Loucy (cell line): ENCODE results near the gene PEF1.

ENCODE experiments used
- H2AFZ ChIP-seq: fragments of 200-600 bp; sonication (generic); 2 replicates; pipeline ENCODE4 v1.6.0; 2016; ENCODE audit warnings: antibody characterized with exemption, mild to moderate bottlenecking, low read length, moderate library complexity
- H3F3A ChIP-seq: fragments of 200-600 bp; 2 replicates; pipeline ENCODE4 v1.6.0; 2016; ENCODE audit warnings: antibody characterized with exemption, low read depth, mild to moderate bottlenecking
- H3K27me3 ChIP-seq: fragments of 200-600 bp; sonication (generic); 2 replicates; pipeline ENCODE4 v1.6.1; 2014; ENCODE audit warnings: low read length, mild to moderate bottlenecking; ENCODE audit not compliant: insufficient read depth, poor library complexity, severe bottlenecking
- H3K36me3 ChIP-seq: fragments of 200-600 bp; sonication (generic); 2 replicates; pipeline ENCODE4 v1.6.1; 2016; ENCODE audit warnings: low read length; ENCODE audit not compliant: insufficient read depth
- H3K4me1 ChIP-seq: fragments of 200-600 bp; sonication (generic); 2 replicates; pipeline ENCODE4 v1.5.1; 2014; ENCODE audit warnings: low read length, mild to moderate bottlenecking; ENCODE audit not compliant: insufficient read depth, poor library complexity, severe bottlenecking
- H3K4me2 ChIP-seq: fragments of 200-600 bp; sonication (generic); 2 replicates; pipeline ENCODE4 v1.6.0; 2014; ENCODE audit warnings: antibody characterized with exemption, low read length, low read depth, mild to moderate bottlenecking; ENCODE audit not compliant: poor library complexity, severe bottlenecking
- H3K4me3 ChIP-seq: fragments of 200-600 bp; sonication (generic); 2 replicates; pipeline ENCODE4 v1.5.1; 2014; ENCODE audit warnings: low read length, mild to moderate bottlenecking, mixed read lengths; ENCODE audit not compliant: poor library complexity, severe bottlenecking
- H3K79me2 ChIP-seq: fragments of 200-600 bp; sonication (generic); 2 replicates; pipeline ENCODE4 v1.6.1; 2014; ENCODE audit warnings: low read length; ENCODE audit not compliant: insufficient read depth
- H3K9ac ChIP-seq: fragments of 200-600 bp; sonication (generic); 2 replicates; pipeline ENCODE4 v1.6.0; 2014; ENCODE audit warnings: mild to moderate bottlenecking, low read depth, low read length, moderate library complexity; ENCODE audit not compliant: poor library complexity, severe bottlenecking
- H3K9me2 ChIP-seq: fragments of 200-600 bp; sonication (generic); replicated peaks from 2 replicates; pipeline ENCODE4 v1.6.1; 2016; ENCODE audit warnings: low read depth, low read length, mixed read lengths
- H3K9me3 ChIP-seq: fragments of 200-600 bp; sonication (generic); 2 replicates; pipeline ENCODE4 v1.6.1; 2014; ENCODE audit warnings: mild to moderate bottlenecking, antibody characterized with exemption, low read length, low read depth; ENCODE audit not compliant: insufficient read depth
- H4K20me1 ChIP-seq: fragments of 200-600 bp; sonication (generic); 2 replicates; pipeline ENCODE4 v1.6.0; 2014; ENCODE audit warnings: antibody characterized with exemption, low read length, mild to moderate bottlenecking; ENCODE audit not compliant: insufficient read depth, poor library complexity, severe bottlenecking
- EZH2phosphoT487 ChIP-seq: fragments of 200-600 bp; IDR thresholded peaks from 2 replicates; pipeline ENCODE4 v1.6.1; 2018; ENCODE audit warnings: antibody characterized with exemption, mild to moderate bottlenecking, moderate library complexity, borderline replicate concordance
- TF ChIP-seq, protein P1 (sequence below): fragments of 200-600 bp; sonication (generic); conservative IDR thresholded peaks from 2 replicates; pipeline ENCODE4 v1.5.1; 2014; ENCODE audit warnings: mild to moderate bottlenecking, antibody characterized with exemption, low read length

The PEF1 gene

GRCh38 chr1:31648190-31648589, 3.5 kb upstream of the PEF1 start:
- H3K4me2 ChIP-seq: no peak overlapping the region
- no peaks in the 10 kb centered on the region for H4K20me1 ChIP-seq
- H3K27me3 ChIP-seq: peaks cover 5% of the 10 kb centered on the region
- peaks cover 18% of the 10 kb centered on the region for H3K4me1 ChIP-seq
- H3K9me3 ChIP-seq: no peaks in the 10 kb centered on the region
- H3K79me2 ChIP-seq: peaks cover 14% of the 10 kb centered on the region
- no peak overlapping the region for H2AFZ ChIP-seq
- no peaks in the 10 kb centered on the region for H3F3A ChIP-seq
- no peaks in the 10 kb centered on the region for H3K36me3 ChIP-seq
- H3K4me3 ChIP-seq: no peak overlapping the region
- no peaks in the 10 kb centered on the region for H3K9me2 ChIP-seq
- no peak for TF ChIP-seq EZH2phosphoT487
- H3K9ac ChIP-seq: no peak overlapping the region

- TF ChIP-seq, protein P1, sequence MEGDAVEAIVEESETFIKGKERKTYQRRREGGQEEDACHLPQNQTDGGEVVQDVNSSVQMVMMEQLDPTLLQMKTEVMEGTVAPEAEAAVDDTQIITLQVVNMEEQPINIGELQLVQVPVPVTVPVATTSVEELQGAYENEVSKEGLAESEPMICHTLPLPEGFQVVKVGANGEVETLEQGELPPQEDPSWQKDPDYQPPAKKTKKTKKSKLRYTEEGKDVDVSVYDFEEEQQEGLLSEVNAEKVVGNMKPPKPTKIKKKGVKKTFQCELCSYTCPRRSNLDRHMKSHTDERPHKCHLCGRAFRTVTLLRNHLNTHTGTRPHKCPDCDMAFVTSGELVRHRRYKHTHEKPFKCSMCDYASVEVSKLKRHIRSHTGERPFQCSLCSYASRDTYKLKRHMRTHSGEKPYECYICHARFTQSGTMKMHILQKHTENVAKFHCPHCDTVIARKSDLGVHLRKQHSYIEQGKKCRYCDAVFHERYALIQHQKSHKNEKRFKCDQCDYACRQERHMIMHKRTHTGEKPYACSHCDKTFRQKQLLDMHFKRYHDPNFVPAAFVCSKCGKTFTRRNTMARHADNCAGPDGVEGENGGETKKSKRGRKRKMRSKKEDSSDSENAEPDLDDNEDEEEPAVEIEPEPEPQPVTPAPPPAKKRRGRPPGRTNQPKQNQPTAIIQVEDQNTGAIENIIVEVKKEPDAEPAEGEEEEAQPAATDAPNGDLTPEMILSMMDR: no peak
- TF ChIP-seq EZH2phosphoT487: no peak
- H4K20me1 ChIP-seq: no peaks in the 10 kb centered on the region
- no peaks in the 10 kb centered on the region for H3K9me3 ChIP-seq
- H3K79me2 ChIP-seq: peaks cover 24% of the 10 kb centered on the region
- no peak overlapping the region for H3K4me2 ChIP-seq
- no peak overlapping the region for H3K9ac ChIP-seq
- no peak overlapping the region for H2AFZ ChIP-seq
- H3K36me3 ChIP-seq: no peaks in the 10 kb centered on the region
- H3K27me3 ChIP-seq: peaks cover 5% of the 10 kb centered on the region
- H3K9me2 ChIP-seq: no peaks in the 10 kb centered on the region
- peaks cover 25% of the 10 kb centered on the region for H3K4me1 ChIP-seq
- H3F3A ChIP-seq: no peaks in the 10 kb centered on the region
- H3K4me3 ChIP-seq: no peak overlapping the region
These were observed 2.4 kb upstream of the PEF1 start for GRCh38 chr1:31647106-31647505.

GRCh38 chr1:31646259-31646960, 1.7 kb upstream of the PEF1 start:
- Histone ChIP-seq H3K36me3 (no peaks in the 10 kb centered on the region), H4K20me1 (no peaks in the 10 kb centered on the region), H3F3A (no peaks in the 10 kb centered on the region), H3K4me1 (peaks cover 27% of the 10 kb centered on the region), H3K79me2 (peaks cover 28% of the 10 kb centered on the region), H3K27me3 (peaks cover 5% of the 10 kb centered on the region), H3K9me2 (no peaks in the 10 kb centered on the region), H3K4me2 (no peak overlapping the region), H3K9ac (no peak overlapping the region), H3K9me3 (no peaks in the 10 kb centered on the region), H2AFZ (no peak overlapping the region), H3K4me3 (no peak overlapping the region)
- TF ChIP-seq, protein P1: no peak
- no peak for TF ChIP-seq EZH2phosphoT487

DNA sequence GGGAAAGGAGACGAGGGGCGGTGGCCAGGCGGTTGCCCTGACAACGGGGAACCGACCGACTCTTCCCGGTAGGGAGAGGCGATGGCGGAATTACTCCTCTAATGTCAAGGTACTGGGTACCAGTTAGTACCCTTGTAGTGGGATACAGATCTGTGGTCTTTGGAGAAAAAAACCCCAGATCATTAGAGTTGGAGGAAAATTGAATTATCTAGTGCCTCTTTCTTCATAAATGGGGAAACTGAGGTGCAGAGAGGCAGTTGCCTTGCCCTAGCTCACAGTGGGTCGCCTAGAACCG, 545 bp upstream of the PEF1 start:
- H3K4me1 ChIP-seq: peaks cover 38% of the 10 kb centered on the region
- H3K4me3 ChIP-seq: peak overlapping the region; percentile 95
- H3K4me2 ChIP-seq: peak overlapping the region; percentile 92
- peak overlapping the region; percentile 94 for H2AFZ ChIP-seq
- peaks cover 5% of the 10 kb centered on the region for H3K27me3 ChIP-seq
- no peaks in the 10 kb centered on the region for H3K36me3 ChIP-seq
- TF ChIP-seq, protein P1: no peak
- H3F3A ChIP-seq: no peaks in the 10 kb centered on the region
- no peaks in the 10 kb centered on the region for H4K20me1 ChIP-seq
- H3K79me2 ChIP-seq: peaks cover 37% of the 10 kb centered on the region
- H3K9me3 ChIP-seq: no peaks in the 10 kb centered on the region
- H3K9ac ChIP-seq: peak overlapping the region; percentile 93
- no peaks in the 10 kb centered on the region for H3K9me2 ChIP-seq
